ENCODE results near the gene DENND1C. TPM values are rescaled to one million over a fixed set of nuclear protein-coding genes. Genes with fewer than 3 reads are reported as not detected.

The DENND1C gene
- total and polyA plus RNA-seq, 2 experiments from 2014 or later = 3.1 to 6.1 TPM

DNA sequence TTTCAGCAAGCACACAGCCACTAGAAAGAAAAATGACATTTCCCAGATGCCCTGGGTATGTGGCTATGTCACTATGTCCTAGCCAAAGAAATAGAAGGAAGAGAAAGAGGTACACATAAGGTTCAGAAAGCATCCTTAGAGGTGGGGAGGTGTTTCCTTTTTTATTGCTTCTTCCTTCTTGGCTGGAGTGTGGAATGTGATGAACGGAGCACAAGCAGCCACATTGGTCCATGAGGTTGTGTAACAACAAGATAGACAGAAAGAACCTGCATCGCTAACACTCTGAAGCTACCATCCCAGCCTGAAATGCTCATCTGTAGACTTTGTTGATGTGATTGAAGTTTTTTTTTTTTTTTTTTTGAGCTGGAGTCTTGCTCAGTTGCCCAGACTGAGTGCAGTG lies 28.7 kb downstream of the DENND1C start (continued):
- TF ChIP-seq, protein P1, sequence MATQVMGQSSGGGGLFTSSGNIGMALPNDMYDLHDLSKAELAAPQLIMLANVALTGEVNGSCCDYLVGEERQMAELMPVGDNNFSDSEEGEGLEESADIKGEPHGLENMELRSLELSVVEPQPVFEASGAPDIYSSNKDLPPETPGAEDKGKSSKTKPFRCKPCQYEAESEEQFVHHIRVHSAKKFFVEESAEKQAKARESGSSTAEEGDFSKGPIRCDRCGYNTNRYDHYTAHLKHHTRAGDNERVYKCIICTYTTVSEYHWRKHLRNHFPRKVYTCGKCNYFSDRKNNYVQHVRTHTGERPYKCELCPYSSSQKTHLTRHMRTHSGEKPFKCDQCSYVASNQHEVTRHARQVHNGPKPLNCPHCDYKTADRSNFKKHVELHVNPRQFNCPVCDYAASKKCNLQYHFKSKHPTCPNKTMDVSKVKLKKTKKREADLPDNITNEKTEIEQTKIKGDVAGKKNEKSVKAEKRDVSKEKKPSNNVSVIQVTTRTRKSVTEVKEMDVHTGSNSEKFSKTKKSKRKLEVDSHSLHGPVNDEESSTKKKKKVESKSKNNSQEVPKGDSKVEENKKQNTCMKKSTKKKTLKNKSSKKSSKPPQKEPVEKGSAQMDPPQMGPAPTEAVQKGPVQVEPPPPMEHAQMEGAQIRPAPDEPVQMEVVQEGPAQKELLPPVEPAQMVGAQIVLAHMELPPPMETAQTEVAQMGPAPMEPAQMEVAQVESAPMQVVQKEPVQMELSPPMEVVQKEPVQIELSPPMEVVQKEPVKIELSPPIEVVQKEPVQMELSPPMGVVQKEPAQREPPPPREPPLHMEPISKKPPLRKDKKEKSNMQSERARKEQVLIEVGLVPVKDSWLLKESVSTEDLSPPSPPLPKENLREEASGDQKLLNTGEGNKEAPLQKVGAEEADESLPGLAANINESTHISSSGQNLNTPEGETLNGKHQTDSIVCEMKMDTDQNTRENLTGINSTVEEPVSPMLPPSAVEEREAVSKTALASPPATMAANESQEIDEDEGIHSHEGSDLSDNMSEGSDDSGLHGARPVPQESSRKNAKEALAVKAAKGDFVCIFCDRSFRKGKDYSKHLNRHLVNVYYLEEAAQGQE (IDR thresholded peaks at IDR 0.05; ENCODE audit: unreplicated experiment) = no peak
- no peak for TF ChIP-seq EZH2 (IDR thresholded peaks at IDR 0.05; ENCODE audit: low read depth, unreplicated experiment)

DNA sequence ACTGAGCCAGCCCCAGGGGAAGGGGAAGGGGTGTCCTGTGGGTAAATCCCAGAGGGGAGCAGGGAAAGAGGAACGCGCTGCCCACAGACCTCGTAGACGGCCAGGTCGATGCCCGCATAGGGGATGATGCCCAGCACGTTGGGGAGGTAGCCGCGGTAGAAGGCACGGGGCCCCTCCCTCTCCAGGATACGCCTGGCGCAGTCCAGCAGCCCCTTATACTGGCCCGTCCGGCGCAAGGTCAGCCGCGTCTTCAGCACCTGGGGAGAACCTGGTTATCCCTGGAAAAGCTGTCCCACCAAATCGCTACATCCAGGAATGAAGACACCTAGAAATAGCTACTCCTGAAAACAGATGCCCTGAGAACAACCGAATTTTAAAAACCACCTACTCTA lies 29.4 kb downstream of the DENND1C start:
- H3K27me3 Mint-ChIP-seq (ENCODE audit: insufficient read depth, low read depth, poor library complexity) = peaks cover 4% of the 10 kb centered on the region
- no peaks in the 10 kb centered on the region for H3K9me2 ChIP-seq (ENCODE audit: insufficient read depth)
- H3K4me1 ChIP-seq (ENCODE audit: insufficient read depth) = no peaks in the 10 kb centered on the region
- H3K4me1 Mint-ChIP-seq = no peaks in the 10 kb centered on the region
- H3K27ac ChIP-seq (ENCODE audit: low read depth) = no peak overlapping the region
- H3K4me2 ChIP-seq = no peak overlapping the region
- no peak overlapping the region for H2AFZ ChIP-seq
- H4K20me1 ChIP-seq (replicated peaks; ENCODE audit: insufficient read depth) = no peaks in the 10 kb centered on the region; the same call in 1 of the 2 replicates
- H3K79me2 ChIP-seq (replicated peaks; ENCODE audit: insufficient read depth) = no peaks in the 10 kb centered on the region
- no peak overlapping the region for H3K4me3 Mint-ChIP-seq
- H3K9me3 Mint-ChIP-seq = peaks cover 10% of the 10 kb centered on the region; the same call in 2 of the 3 replicates
- H3K27me3 ChIP-seq (ENCODE audit: insufficient read depth) = no peaks in the 10 kb centered on the region
- no peaks in the 10 kb centered on the region for H3F3A ChIP-seq (replicated peaks; ENCODE audit: low read depth)
- H3K4me3 ChIP-seq = no peak overlapping the region
- H3K36me3 ChIP-seq (ENCODE audit: insufficient read depth) = peaks cover 11% of the 10 kb centered on the region; the same call in 1 of the 2 replicates
- H3K36me3 Mint-ChIP-seq (ENCODE audit: low read depth) = peaks cover 46% of the 10 kb centered on the region
- ATAC-seq (no peak), DNase-seq (ENCODE audit: low spot score) (no peak)
- no peak overlapping the region for H3K27ac Mint-ChIP-seq
- TF ChIP-seq, protein P1 (IDR thresholded peaks at IDR 0.05; ENCODE audit: unreplicated experiment) = no peak
- TF ChIP-seq CREB1 (CRISPR knock-in tag; IDR thresholded peaks at IDR 0.05; ENCODE audit: low read depth) = no peak
- TF ChIP-seq POLR2AphosphoS5 (IDR thresholded peaks at IDR 0.05; ENCODE audit: low read depth) = no peak
- TF ChIP-seq, protein P2, sequence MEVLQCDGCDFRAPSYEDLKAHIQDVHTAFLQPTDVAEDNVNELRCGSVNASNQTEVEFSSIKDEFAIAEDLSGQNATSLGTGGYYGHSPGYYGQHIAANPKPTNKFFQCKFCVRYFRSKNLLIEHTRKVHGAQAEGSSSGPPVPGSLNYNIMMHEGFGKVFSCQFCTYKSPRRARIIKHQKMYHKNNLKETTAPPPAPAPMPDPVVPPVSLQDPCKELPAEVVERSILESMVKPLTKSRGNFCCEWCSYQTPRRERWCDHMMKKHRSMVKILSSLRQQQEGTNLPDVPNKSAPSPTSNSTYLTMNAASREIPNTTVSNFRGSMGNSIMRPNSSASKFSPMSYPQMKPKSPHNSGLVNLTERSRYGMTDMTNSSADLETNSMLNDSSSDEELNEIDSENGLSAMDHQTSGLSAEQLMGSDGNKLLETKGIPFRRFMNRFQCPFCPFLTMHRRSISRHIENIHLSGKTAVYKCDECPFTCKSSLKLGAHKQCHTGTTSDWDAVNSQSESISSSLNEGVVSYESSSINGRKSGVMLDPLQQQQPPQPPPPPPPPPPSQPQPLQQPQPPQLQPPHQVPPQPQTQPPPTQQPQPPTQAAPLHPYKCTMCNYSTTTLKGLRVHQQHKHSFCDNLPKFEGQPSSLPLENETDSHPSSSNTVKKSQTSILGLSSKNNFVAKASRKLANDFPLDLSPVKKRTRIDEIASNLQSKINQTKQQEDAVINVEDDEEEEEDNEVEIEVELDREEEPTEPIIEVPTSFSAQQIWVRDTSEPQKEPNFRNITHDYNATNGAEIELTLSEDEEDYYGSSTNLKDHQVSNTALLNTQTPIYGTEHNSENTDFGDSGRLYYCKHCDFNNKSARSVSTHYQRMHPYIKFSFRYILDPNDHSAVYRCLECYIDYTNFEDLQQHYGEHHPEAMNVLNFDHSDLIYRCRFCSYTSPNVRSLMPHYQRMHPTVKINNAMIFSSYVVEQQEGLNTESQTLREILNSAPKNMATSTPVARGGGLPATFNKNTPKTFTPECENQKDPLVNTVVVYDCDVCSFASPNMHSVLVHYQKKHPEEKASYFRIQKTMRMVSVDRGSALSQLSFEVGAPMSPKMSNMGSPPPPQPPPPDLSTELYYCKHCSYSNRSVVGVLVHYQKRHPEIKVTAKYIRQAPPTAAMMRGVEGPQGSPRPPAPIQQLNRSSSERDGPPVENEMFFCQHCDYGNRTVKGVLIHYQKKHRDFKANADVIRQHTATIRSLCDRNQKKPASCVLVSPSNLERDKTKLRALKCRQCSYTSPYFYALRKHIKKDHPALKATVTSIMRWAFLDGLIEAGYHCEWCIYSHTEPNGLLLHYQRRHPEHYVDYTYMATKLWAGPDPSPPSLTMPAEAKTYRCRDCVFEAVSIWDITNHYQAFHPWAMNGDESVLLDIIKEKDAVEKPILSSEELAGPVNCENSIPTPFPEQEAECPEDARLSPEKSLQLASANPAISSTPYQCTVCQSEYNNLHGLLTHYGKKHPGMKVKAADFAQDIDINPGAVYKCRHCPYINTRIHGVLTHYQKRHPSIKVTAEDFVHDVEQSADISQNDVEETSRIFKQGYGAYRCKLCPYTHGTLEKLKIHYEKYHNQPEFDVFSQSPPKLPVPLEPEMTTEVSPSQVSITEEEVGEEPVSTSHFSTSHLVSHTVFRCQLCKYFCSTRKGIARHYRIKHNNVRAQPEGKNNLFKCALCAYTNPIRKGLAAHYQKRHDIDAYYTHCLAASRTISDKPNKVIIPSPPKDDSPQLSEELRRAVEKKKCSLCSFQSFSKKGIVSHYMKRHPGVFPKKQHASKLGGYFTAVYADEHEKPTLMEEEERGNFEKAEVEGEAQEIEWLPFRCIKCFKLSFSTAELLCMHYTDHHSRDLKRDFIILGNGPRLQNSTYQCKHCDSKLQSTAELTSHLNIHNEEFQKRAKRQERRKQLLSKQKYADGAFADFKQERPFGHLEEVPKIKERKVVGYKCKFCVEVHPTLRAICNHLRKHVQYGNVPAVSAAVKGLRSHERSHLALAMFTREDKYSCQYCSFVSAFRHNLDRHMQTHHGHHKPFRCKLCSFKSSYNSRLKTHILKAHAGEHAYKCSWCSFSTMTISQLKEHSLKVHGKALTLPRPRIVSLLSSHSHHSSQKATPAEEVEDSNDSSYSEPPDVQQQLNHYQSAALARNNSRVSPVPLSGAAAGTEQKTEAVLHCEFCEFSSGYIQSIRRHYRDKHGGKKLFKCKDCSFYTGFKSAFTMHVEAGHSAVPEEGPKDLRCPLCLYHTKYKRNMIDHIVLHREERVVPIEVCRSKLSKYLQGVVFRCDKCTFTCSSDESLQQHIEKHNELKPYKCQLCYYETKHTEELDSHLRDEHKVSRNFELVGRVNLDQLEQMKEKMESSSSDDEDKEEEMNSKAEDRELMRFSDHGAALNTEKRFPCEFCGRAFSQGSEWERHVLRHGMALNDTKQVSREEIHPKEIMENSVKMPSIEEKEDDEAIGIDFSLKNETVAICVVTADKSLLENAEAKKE (CRISPR knock-in tag; IDR thresholded peaks at IDR 0.05) = no peak
- no peak for TF ChIP-seq JUNB (IDR thresholded peaks at IDR 0.05; ENCODE audit: unreplicated experiment)
- TF ChIP-seq, protein P3, sequence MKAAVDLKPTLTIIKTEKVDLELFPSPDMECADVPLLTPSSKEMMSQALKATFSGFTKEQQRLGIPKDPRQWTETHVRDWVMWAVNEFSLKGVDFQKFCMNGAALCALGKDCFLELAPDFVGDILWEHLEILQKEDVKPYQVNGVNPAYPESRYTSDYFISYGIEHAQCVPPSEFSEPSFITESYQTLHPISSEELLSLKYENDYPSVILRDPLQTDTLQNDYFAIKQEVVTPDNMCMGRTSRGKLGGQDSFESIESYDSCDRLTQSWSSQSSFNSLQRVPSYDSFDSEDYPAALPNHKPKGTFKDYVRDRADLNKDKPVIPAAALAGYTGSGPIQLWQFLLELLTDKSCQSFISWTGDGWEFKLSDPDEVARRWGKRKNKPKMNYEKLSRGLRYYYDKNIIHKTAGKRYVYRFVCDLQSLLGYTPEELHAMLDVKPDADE (IDR thresholded peaks at IDR 0.05) = no peak
- TF ChIP-seq STAT1 (IDR thresholded peaks at IDR 0.05; ENCODE audit: unreplicated experiment) = no peak
- no peak for TF ChIP-seq EZH2phosphoT487 (IDR thresholded peaks at IDR 0.05; ENCODE audit: unreplicated experiment)
- TF ChIP-seq ZNF114 (CRISPR knock-in tag; IDR thresholded peaks at IDR 0.05) = no peak
